Hepatocyte (in vitro differentiated cells): Measurements from ENCODE around the gene ATAD2B.

Experiments
- CTCF ChIP-seq: fragments of 200-600 bp; sonication (generic); IDR thresholded peaks from 2 replicates; pipeline ENCODE4 v1.5.1; 2016; ENCODE audit warnings: antibody characterized with exemption, mild to moderate bottlenecking; ENCODE audit not compliant: poor library complexity
- EZH2 ChIP-seq: fragments of 200-600 bp; sonication (generic); IDR thresholded peaks from 2 replicates; pipeline ENCODE4 v1.6.1; 2016; ENCODE audit warnings: antibody characterized with exemption, mild to moderate bottlenecking, borderline replicate concordance

- TF ChIP-seq CTCF = no peak
- no peak for TF ChIP-seq EZH2
Measured at GRCh38 chr2:23900541-23901322, 26.2 kb downstream of the ATAD2B start.
